Measurements from ENCODE around the gene SSC5D.

Gene SSC5D

GRCh38 chr19:55455576-55456235, 32.5 kb upstream of the SSC5D start:
- no peak for DNase-seq

GRCh38 chr19:55456347-55456746, 31.9 kb upstream of the SSC5D start:
- no peak for DNase-seq

GRCh38 chr19:55457683-55458457, 30.4 kb upstream of the SSC5D start:
- DNase-seq = no peak

- no peak for DNase-seq
Measured at GRCh38 chr19:55459551-55459949, 28.7 kb upstream of the SSC5D start.

GRCh38 chr19:55459950-55460657, 28.1 kb upstream of the SSC5D start:
- DNase-seq = no peak

GRCh38 chr19:55460670-55461258, 27.5 kb upstream of the SSC5D start:
- DNase-seq = peak; percentile 32 to 34

GRCh38 chr19:55461259-55461973, 26.8 kb upstream of the SSC5D start, which contains the start of gene ISOC2:
Gene ISOC2 (minus strand): TSS chr19:55461642. CDS start chr19:55456486, 5,156 bp downstream.
- DNase-seq = peak; percentile 100

GRCh38 chr19:55461974-55462626, 26.1 kb upstream of the SSC5D start:
- no peak for DNase-seq

GRCh38 chr19:55462722-55463121, 25.5 kb upstream of the SSC5D start:
- DNase-seq = no peak

- no peak for DNase-seq
Measured at GRCh38 chr19:55463583-55464031, 24.6 kb upstream of the SSC5D start.

GRCh38 chr19:55464039-55464661, 24.1 kb upstream of the SSC5D start:
- DNase-seq = no peak

- no peak for DNase-seq
Measured at GRCh38 chr19:55464662-55465054, 23.6 kb upstream of the SSC5D start, which contains the start of gene C19orf85. Gene C19orf85 (minus strand): TSS chr19:55464751. CDS start chr19:55464554, 197 bp downstream.

- DNase-seq = no peak
Measured at GRCh38 chr19:55465460-55466240, 22.6 kb upstream of the SSC5D start.

GRCh38 chr19:55466241-55466614, 22.0 kb upstream of the SSC5D start:
- no peak for DNase-seq

GRCh38 chr19:55467236-55468053, 20.8 kb upstream of the SSC5D start:
- peak; percentile 60 to 62 for DNase-seq

GRCh38 chr19:55468054-55468393, 20.2 kb upstream of the SSC5D start:
- DNase-seq = no peak

- DNase-seq = no peak
Measured at GRCh38 chr19:55471266-55471665, 17.0 kb upstream of the SSC5D start.

- DNase-seq = no peak
Measured at GRCh38 chr19:55472463-55472862, 15.8 kb upstream of the SSC5D start.

GRCh38 chr19:55473225-55474012, 14.8 kb upstream of the SSC5D start:
- no peak for DNase-seq
